ENCODE data around the gene RPL21.
"Not testable (repeated sequence)": the region's sequence is repeated elsewhere in the genome, so short reads cannot be mapped to it uniquely, and the experiment has no call there.

Gene RPL21

DNA sequence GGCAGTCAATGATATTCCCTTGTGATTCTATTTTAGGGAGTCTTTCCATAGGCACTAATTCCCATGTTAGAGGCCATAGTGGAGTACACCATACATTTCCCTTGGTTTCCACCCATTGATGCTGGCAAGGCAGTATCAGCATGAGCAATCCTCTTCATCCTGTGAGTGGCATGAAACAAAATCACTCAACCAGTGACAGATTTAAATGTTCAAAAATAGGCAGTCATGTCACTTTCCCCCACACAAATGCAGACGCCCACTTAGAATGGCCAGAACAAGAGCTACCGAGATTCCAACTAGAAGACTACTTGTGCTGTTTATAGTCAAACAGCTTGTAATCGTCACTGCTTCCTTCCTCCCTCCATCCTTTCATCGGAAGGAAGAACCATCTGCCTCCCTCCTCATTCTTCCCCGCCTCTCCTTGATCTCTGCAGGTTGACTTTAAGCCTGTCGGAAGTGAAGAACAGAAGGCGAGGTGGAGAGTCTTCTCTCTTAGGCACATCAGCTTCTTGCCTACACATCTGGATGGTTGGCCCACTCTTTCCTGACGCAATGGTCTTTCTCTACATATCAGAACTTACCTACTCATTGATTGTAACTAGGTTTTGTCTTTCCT, 41.8 kb downstream of the RPL21 start:
- DNase-seq: no peak

DNA sequence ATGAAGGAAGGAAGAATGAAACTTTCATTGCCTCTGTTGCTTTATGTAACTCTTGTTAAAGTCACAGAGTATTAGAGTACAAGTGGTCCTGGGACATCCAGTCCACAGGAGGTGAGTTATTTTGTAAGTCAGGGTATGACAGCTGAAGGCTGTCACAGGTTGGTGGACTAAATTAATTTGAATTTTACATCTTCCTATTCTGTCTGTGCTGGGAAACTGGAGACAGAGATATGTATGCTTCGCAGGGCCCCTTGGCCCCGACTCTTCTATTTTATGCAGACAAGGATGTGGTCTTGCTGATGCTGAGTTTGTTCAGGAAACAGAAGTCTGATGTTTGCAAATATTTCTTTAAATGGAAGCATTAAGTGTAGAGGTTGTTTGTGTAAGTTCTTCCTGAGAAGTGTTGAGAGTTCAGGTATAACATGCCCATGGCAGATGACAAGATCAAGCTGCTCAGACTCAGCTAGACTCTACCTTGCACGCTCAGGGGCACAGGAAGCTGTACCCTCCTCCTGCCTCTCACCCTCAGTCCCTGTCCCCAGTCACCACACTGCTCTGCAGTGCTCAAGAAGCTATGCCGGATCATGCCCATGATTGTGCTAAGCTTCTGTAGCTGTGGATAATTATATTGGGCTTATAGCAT, 42.6 kb downstream of the RPL21 start:
- DNase-seq: no peak

- DNase-seq: no peak
Measured at GRCh38 chr13:27295096-27295495, 43.7 kb downstream of the RPL21 start.

GRCh38 chr13:27295660-27296059, 44.3 kb downstream of the RPL21 start:
- no peak for DNase-seq

DNA sequence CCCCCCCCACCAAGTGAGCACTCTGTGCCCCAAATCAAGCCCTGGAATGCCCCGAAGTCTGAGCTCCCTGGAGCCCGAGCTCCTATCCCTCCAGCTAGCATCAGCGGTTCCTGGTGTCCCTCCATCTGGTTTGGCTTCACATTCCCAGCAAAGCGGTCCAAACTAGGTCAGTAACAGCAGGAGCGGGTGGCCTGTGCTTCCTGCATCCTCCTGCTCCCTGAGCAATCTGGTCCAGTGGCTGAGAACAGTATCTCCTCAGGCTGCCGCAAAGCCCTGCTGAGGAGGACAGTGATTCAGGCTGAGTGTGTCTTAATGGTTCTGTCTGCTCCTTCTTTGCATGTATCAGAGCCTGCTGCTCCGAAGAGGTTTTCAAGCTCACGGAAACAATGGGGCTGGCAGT, 45.1 kb downstream of the RPL21 start:
- no peak for DNase-seq

- DNase-seq: no peak
Measured at GRCh38 chr13:27298849-27299248, 47.5 kb downstream of the RPL21 start.

GRCh38 chr13:27300406-27300805, 49.0 kb downstream of the RPL21 start:
- DNase-seq: not testable (repeated sequence)

- DNase-seq: no peak
Measured at GRCh38 chr13:27300941-27301586, 49.7 kb downstream of the RPL21 start.

DNA sequence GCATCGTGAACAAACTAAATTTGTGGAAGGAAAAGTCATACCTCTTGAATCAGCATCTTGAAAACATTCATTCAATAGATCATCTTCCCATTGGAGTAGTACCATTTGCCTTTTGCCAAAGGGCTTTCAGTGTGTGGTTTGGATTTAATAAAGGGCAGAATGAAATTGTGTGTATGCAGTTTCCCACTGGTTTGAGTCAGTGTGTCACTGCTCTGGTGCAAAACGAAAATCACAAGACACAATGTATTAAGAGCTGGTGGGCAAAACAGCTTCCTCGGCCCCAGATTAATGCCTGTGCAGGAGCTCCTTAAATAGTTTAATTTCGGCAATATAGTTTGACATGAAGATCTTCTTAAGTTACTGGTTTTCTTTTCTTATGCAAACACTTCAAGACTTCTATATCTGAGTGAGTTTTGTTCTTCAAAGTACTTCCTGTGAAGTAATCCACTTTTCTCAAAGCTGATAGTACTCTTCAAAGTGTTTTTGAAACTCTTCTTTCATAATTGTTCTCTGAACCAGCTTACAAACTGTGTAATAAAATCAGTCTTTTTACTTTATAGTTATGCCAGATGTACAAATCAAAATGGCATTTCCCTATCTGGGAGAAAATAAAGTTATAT, 51.4 kb downstream of the RPL21 start:
- DNase-seq: no peak

- DNase-seq: no peak
Measured at GRCh38 chr13:27304099-27304498, 52.7 kb downstream of the RPL21 start.

- DNase-seq: no peak
Measured at GRCh38 chr13:27304611-27305010, 53.3 kb downstream of the RPL21 start.
